ENCODE measurements around the gene SRL.

GRCh38 chr16:4231367-4231766, 10.5 kb downstream of the SRL start:
- TF ChIP-seq CTCF (IDR thresholded peaks at IDR 0.05; ENCODE audit: low read length) (no peak), EZH2 (optimal IDR thresholded peaks at IDR 0.05; ENCODE audit: low read depth, low read length) (no peak)

Data from MM.1S (cell line).